Duodenal mucosa (tissue), 2 donors: Measurements from ENCODE around the gene ATP12A.

Source experiments
- H3K27ac ChIP-seq: one replicate; pipeline ENCODE4 v1.7.0; 2013; ENCODE audit warnings: low read depth, low read length
- H3K27me3 ChIP-seq, 2 donors: one replicate each; pipeline ENCODE4 v1.7.0; 2013; ENCODE audit warnings: low read length in 2 of 2, control low read depth in 1 of 2; ENCODE audit not compliant: insufficient read depth in 2 of 2, control insufficient read depth in 1 of 2
- H3K36me3 ChIP-seq, 2 donors: one replicate each; pipeline ENCODE4 v1.7.0; 2013; ENCODE audit warnings: low read length in 2 of 2, control low read depth in 1 of 2; ENCODE audit not compliant: insufficient read depth in 2 of 2, control insufficient read depth in 1 of 2
- H3K4me1 ChIP-seq, 2 donors: one replicate each; pipeline ENCODE4 v1.7.0; 2013; ENCODE audit warnings: low read length in 2 of 2, control low read depth in 1 of 2; ENCODE audit not compliant: insufficient read depth in 2 of 2, control insufficient read depth in 1 of 2
- H3K4me3 ChIP-seq, 2 donors: one replicate each; pipeline ENCODE4 v1.7.0; 2013; ENCODE audit warnings: low read length in 2 of 2, low read depth in 1 of 2
- H3K9ac ChIP-seq, 2 donors: one replicate each; pipeline ENCODE4 v1.7.0; 2013; ENCODE audit warnings: low read length in 2 of 2, low read depth in 1 of 2
- H3K9me3 ChIP-seq, 2 donors: one replicate each; pipeline ENCODE4 v1.7.0; 2013; ENCODE audit warnings: low read length in 2 of 2, control low read depth in 1 of 2; ENCODE audit not compliant: control insufficient read depth in 1 of 2

The ATP12A gene

GRCh38 chr13:24648983-24649687 lies 31.1 kb upstream of the ATP12A start:
- no peak overlapping the region for H3K9ac ChIP-seq
- H3K4me3 ChIP-seq, result no peak overlapping the region
- H3K36me3 ChIP-seq, result no peaks in the 10 kb centered on the region
- no peaks in the 10 kb centered on the region for H3K27me3 ChIP-seq
- no peaks in the 10 kb centered on the region for H3K9me3 ChIP-seq
- H3K4me1 ChIP-seq, result peaks cover 0 to 8% of the 10 kb centered on the region in 2 donors
- no peak overlapping the region for H3K27ac ChIP-seq

- Histone ChIP-seq H3K4me1 (peaks cover 0 to 8% of the 10 kb centered on the region in 2 donors), H3K36me3 (no peaks in the 10 kb centered on the region), H3K27me3 (no peaks in the 10 kb centered on the region), H3K27ac (no peak overlapping the region), H3K4me3 (no peak overlapping the region), H3K9me3 (no peaks in the 10 kb centered on the region), H3K9ac (no peak overlapping the region)
These were observed 30.5 kb upstream of the ATP12A start for GRCh38 chr13:24649688-24650043.

- Histone ChIP-seq H3K27me3 (no peaks in the 10 kb centered on the region), H3K9ac (no peak overlapping the region), H3K9me3 (no peaks in the 10 kb centered on the region), H3K4me1 (peaks cover 0 to 8% of the 10 kb centered on the region in 2 donors), H3K4me3 (no peak overlapping the region), H3K27ac (no peak overlapping the region), H3K36me3 (no peaks in the 10 kb centered on the region)
These were observed 30.0 kb upstream of the ATP12A start for GRCh38 chr13:24650161-24650560.

GRCh38 chr13:24651718-24652345 lies 28.4 kb upstream of the ATP12A start:
- H3K27me3 ChIP-seq, result no peaks in the 10 kb centered on the region
- no peak overlapping the region for H3K4me3 ChIP-seq
- H3K27ac ChIP-seq, result no peak overlapping the region
- no peaks in the 10 kb centered on the region for H3K36me3 ChIP-seq
- peaks cover 0 to 8% of the 10 kb centered on the region in 2 donors for H3K4me1 ChIP-seq
- no peak overlapping the region for H3K9ac ChIP-seq
- H3K9me3 ChIP-seq, result no peaks in the 10 kb centered on the region

GRCh38 chr13:24652359-24652758 lies 27.8 kb upstream of the ATP12A start:
- Histone ChIP-seq H3K27ac (no peak overlapping the region), H3K36me3 (no peaks in the 10 kb centered on the region), H3K9me3 (no peaks in the 10 kb centered on the region), H3K4me1 (peaks cover 0 to 8% of the 10 kb centered on the region in 2 donors), H3K4me3 (no peak overlapping the region), H3K27me3 (no peaks in the 10 kb centered on the region), H3K9ac (no peak overlapping the region)

- Histone ChIP-seq H3K9ac (no peak overlapping the region), H3K27ac (no peak overlapping the region), H3K4me1 (peaks cover 1 to 9% of the 10 kb centered on the region in 2 donors)
These were observed 25.5 kb upstream of the ATP12A start for GRCh38 chr13:24654741-24655140.

GRCh38 chr13:24659239-24659638 lies 21.0 kb upstream of the ATP12A start:
- Histone ChIP-seq H3K36me3 (no peaks in the 10 kb centered on the region), H3K9me3 (no peaks in the 10 kb centered on the region), H3K4me1 (peaks cover 5 to 6% of the 10 kb centered on the region in 2 donors), H3K9ac (no peak overlapping the region), H3K27ac (no peak overlapping the region), H3K4me3 (no peak overlapping the region), H3K27me3 (no peaks in the 10 kb centered on the region)

More at GRCh38 chr13:24654741-24655140, 25.5 kb upstream of the ATP12A start:
- H3K9me3 ChIP-seq, result no peaks in the 10 kb centered on the region
- H3K4me3 ChIP-seq, result no peak overlapping the region
- no peaks in the 10 kb centered on the region for H3K36me3 ChIP-seq
- no peaks in the 10 kb centered on the region for H3K27me3 ChIP-seq

- H3K9me3 ChIP-seq, result no peaks in the 10 kb centered on the region
- no peaks in the 10 kb centered on the region for H3K36me3 ChIP-seq
- peaks cover 5 to 6% of the 10 kb centered on the region in 2 donors for H3K4me1 ChIP-seq
- no peaks in the 10 kb centered on the region for H3K27me3 ChIP-seq
- no peak overlapping the region for H3K9ac ChIP-seq
- H3K27ac ChIP-seq, result no peak overlapping the region
- H3K4me3 ChIP-seq, result no peak overlapping the region
These were observed 20.0 kb upstream of the ATP12A start for GRCh38 chr13:24660023-24660741.

GRCh38 chr13:24661713-24662112 lies 18.5 kb upstream of the ATP12A start:
- Histone ChIP-seq H3K27me3 (no peaks in the 10 kb centered on the region), H3K36me3 (no peaks in the 10 kb centered on the region), H3K4me1 (peaks cover 5 to 6% of the 10 kb centered on the region in 2 donors), H3K27ac (no peak overlapping the region), H3K9me3 (no peaks in the 10 kb centered on the region), H3K4me3 (no peak overlapping the region), H3K9ac (no peak overlapping the region)
